ENCODE measurements around the gene HECW1.
"Not testable (repeated sequence)": the region's sequence is repeated elsewhere in the genome, so short reads cannot be mapped to it uniquely, and the experiment has no call there.

HECW1 gene

DNA sequence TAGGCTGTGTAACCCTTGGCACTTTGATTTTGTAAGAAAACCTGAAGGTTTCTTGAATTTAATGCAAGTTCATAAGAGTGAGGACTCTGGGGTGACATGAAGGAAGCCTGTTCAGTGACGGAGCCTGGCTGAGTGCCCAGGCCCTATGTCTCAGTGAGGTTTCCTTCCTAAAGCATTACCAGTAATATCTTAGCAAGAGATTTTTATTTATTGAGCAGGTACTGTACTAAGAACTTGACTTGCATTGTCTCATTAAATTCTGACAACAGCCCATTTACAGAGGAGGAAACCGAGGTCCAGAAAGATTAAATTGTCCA, 197.2 kb downstream of the HECW1 start:
- DNase-seq (ENCODE audit: low spot score) = no peak

DNA sequence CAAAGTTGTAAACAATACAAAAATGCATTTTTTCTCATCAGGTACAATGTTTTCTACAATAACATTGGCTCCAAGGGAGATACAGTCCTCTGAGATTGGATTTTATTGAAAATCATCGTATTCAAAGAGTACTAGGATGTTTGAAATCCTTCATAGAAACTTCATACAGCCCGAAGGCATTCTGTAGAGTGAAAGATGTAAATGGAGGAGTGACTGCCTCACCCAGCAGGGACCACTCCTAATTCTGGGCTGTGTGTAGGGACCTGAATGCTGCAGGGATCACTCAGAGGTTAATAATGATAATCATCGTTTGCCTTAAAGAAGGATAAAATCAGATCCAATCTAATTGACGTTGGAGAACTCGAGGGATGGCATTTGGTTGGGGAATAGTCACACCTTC, 198.6 kb downstream of the HECW1 start:
- no peak for DNase-seq (ENCODE audit: low spot score)

DNA sequence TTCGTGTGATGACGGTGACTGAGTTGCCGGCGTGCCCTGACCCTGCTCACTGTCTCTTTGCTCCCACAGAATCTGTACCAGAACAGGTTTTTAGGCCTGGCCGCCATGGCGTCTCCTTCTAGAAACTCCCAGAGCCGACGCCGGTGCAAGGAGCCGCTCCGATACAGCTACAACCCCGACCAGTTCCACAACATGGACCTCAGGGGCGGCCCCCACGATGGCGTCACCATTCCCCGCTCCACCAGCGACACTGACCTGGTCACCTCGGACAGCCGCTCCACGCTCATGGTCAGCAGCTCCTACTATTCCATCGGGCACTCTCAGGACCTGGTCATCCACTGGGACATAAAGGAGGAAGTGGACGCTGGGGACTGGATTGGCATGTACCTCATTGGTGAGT, 199.2 kb downstream of the HECW1 start:
- DNase-seq (ENCODE audit: low spot score) = no peak

DNA sequence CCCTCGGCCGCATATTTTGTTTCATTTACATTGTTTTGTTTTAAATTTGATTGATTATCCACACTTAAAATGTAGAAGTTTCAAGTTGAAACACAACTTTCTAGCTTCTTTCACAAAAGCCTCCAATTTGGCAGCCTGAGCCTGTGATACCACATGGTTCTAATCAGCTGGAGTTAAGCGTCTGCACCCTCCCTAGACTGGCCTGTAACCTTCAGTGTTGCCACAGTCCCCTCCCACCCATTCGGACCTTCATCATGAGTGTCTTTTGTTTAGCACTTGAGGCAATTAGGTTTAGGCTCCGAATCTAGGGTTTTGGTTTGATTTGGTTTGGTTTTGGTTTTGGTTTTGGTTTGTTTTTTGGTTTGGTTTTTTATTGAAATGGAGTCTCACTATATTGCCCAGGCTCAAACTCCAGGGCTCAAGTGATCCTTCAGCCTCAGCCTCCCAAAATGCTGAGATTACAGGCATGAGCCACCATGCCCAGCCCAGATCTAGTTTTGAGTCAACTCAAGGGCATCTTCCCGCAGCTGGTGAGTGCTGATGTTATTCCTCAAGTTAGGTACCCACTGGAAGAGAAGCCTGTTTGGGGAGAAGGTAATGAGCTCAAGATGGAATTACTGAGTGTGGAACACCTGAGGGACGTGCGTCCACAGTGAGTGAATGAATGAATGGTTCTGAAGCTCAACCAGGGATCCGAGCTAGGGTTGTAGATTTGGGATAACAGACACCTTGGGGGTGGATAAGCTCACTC, 201.4 kb downstream of the HECW1 start:
- no peak for DNase-seq (ENCODE audit: low spot score)

DNA sequence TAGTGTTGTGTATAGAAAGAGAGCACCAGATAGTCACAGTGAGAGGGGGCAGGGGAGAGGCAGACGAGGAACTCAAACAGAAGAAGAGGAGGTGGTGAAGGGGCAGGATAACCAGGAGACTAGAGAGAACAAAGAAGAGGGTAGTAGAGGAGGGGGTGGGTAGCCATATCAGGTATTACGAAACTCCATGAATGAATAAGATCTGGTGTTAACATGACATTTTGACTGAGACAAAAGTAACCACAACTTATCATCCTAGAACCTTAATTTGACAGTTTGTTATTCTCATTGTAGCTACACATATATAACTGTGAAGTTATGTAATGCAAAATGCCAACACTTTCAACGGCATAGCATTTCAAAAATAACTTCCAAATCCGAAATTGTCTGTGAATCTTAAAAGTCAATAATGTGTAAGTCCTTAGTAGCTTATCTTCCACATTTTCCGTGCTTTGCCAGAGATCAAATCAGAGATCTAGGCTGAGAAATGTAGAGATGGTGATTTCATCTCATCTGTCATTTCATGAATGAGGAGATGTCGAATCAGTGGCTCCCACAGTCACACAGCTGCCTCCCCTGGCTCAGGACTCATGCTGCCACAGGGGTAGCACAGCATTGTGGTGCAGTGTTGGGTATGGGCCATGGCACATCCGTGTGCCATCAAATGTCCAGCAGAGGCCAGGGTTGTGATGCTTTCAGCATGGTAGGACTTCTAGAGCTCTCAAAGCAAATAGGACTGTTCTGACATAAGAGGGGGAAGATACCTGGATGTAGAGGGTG, 202.1 kb downstream of the HECW1 start:
- DNase-seq (ENCODE audit: low spot score) = no peak

DNA sequence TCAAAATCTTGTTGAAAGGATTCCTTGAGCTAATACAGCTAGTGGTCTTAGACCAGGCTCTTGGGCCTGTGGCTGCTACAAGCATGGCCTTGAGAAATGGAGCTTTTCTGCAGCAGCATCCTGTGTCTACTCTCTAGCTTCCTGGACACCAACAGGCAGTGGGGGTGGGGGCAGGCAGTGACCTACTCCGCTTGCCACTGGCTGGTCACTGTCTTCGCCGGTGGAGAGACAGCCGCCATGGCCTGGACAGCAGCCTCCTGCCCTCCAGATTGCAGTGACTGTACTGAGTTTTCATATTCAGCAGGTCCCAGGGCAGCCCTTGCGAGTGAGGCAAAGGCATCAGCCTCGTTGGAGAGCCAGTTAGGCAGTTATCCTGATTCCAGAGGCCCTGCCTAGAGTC, 204.6 kb downstream of the HECW1 start:
- no peak for DNase-seq (ENCODE audit: low spot score)

DNA sequence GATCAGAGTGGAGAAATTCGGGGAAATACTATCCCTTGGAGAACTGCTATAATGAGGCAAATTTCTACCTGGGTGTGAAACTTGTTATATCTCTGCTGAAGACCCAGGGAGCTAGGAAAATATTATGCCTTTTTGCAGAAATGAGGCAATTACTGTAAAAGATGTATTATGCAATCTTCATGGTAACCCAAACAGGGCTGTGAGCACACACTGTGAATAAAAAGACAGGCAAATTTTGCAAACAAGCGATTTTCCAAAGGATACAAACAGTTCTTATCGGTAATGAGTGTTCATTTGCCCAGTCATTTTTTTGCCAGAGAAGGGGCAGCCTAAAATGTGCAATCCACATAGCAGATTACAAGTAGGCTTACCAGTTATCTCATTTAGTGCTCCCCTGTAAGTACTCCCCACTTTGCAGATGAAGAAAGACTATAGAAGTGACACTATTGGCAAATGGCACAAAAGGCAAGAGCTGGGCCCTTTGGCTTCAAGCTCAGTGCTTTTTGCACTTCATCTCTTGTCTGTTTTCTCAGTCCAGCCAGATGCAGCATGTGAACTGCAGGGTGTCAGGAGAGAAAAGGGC, 205.8 kb downstream of the HECW1 start:
- DNase-seq (ENCODE audit: low spot score) = no peak

DNA sequence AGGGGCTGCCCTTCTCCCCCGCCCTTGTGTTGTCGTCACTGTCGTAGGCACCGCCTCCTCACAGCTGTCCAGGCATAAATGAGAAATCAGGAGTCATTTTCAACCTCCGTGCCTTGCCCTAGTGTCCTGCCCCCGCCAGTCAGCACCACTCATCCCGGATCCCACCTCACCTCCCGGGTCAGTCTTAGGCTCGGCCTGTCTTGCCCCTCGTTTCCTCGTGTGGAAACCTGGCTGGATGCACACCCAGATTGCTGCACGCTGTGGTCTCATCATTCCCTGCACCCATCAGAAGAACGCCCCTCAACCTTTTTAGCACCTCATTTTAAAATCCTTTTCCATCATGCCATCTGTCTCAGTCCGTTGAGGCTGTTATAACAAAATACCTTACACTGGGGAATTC, 213.1 kb downstream of the HECW1 start:
- DNase-seq (ENCODE audit: low spot score) = no peak

DNA sequence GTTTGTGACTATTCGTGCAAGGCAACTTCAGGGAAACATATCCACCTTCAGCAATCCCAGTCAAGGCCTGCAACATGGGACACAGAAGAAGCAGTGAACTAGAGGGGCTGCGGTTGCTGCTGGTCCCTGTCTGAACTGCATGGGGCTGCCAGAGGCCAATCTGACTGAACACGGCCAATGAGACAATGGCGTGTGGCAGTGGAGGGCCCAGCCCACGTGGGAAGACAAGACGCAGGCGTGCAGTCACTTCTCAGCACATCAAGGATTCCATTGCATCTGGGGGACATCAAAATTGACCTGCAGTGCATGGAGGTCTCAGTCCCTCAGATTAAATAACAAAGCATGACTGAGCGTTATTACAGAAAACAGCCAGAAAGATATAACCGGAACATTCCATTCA, 215.9 kb downstream of the HECW1 start:
- DNase-seq (ENCODE audit: low spot score) = no peak

DNA sequence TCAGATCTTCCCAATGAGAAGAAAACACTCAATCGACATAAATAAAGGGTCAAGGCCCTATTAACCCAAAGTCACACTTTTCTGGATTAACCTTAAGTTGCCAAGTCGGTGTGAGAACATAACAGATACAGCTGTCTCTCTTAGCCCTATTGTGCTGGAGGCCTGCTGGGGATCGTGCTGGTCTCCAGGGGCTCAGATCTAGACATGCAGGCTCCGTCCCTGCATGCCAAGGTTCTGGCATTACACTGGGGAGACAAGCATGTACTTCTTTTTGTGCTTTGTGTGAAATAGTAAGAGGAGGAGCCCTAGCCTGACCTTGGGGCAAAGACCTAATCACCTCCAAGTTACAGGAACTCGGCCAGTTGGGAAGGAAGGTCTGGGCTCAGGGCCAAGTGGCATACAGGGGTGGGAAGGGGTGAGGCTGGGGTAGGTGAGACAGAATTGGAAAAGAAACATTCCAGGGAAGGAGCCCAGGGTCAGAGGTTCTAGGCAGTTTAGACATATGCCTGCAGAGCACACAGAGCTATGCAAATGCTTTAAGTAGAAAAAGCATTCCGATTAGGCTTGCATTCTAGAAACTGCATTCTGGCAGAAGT, 216.4 kb downstream of the HECW1 start:
- DNase-seq (ENCODE audit: low spot score) = no peak

DNA sequence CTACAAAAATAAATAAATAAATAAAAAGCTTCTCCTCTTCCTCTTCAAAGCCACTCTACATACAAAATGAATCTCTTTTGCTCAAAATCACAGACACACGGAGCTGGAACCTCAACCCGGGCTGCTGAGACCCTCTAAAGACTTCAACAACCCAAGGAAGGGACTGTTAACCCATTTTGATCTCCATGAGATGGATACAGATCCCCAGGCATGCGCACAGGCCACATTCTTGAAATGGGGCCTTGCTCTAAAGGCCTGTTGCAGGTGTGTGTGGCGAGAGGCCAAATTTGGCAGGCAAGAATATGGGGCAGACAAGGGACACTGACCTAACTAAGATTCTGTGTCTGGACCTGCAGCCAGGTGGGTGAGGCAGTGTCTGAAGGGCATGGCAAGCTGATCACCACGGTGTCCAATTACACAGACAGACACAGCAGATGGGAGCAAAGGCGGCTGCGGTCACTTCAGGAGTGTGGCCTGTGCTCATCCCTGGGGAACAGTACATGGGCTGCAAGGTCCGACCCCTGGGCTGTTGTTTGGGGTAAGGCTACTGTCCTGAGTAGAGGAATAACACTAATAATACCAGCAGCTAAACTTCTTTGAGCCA, 219.8 kb downstream of the HECW1 start:
- DNase-seq (ENCODE audit: low spot score) = no peak

DNA sequence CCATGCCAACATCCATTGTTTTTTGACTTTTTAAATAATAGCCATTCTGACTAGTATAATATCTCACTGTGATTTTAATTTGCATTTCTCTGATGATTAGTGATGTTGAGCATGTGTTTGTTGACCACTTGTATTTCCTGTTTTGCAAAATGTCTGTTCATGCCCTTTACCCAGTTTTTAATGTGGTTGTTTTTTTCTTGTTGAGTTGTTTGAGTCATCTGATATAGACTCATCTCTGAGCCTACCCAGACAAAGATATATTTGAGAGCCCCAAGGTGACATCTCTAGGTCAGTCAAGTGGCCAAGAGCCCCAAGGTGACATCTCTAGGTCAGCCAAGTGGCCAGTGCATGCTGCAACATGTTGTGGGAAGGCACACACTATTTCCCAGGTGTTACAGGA, 224.7 kb downstream of the HECW1 start:
- no peak for DNase-seq (ENCODE audit: low spot score)

DNA sequence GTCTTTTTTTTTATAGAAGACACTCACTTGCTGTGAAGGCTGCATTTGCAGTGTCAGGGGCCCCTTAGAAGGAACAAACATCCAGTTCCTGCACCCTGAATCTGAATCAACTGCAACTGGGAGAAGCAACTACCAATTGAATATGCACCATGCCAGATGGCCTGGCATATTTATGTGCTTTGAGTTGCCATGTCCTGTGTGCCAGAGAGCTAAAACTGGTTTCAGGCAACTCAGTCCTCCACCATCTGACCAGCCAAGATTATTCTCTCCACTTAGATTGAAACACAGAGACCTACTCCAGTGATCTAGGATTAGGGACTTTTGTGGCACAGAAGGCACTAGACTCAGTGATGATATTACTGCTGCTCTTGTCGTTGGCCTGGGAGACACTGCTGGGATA, 225.4 kb downstream of the HECW1 start:
- no peak for DNase-seq (ENCODE audit: low spot score)

DNA sequence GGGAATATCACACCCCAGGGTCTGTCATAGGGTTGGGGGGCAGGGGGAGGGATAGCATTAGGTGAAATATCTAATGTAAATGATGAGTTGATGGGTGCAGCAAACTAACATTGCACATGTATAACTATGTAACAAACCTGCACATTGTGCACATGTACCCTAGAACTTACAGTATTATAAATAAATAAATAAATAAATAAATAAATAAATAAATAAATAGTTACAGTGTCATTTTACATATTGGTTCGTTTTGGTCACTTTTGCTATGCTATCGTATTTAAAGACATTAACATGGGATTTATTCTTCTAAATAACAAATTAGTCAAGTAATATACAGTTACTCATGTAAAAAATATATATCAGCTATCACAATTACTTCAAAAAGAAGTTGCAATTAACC, 228.7 kb downstream of the HECW1 start:
- no peak for DNase-seq (ENCODE audit: low spot score)

DNA sequence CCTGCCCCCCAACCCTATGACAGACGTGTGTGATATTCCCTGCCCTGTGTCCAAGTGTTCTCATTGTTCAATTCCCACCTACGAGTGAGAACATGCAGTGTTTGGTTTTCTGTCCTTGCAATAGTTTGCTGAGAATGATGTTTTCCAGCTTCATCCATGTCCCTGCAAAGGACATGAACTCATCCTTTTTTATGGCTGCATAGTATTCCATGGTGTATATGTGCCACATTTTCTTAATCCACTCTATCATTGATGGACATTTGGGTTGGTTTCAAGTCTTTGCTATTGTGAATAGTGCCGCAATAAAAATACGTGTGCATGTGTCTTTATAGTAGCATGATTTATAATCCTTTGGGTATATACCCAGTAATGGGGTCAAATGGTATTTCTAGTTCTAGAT, 231.0 kb downstream of the HECW1 start:
- not testable (repeated sequence) for DNase-seq (ENCODE audit: low spot score)

DNA sequence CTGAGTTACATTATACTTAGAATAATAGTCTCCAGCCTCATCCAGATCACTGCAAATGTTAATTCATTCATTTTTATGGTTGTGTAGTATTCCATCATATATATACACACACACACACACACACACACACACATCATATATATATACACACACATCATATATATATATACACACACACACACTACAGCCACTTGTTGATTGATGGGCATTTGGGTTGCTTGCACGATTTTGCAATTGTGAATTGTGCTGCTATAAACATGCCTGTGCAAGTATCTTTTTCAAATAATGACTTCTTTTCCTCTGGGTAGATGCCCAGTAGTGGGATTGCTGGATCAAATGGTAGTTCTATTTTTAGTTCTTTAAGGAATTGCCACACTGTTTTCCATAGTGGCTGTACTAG, 233.2 kb downstream of the HECW1 start:
- not testable (repeated sequence) for DNase-seq (ENCODE audit: low spot score)

DNA sequence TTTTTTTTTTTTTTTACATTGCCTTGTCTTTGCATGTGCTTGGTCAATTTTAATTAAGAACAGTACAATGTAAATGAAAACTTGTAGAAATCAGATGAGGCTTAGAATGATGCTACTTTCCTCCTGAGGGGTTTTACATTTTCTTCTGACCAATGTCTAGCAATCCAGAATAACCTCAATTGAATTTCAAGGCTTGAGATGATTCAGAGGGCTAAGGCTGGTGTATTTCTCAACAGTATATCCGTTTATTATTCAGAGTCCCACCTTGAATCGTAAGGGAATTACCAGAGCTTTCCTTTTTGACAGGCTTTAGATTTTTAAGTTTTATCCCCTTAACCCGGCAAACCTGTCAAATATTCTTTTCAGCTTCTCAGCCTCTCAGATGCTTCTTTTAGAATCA, 239.2 kb downstream of the HECW1 start:
- DNase-seq (ENCODE audit: low spot score) = no peak

DNA sequence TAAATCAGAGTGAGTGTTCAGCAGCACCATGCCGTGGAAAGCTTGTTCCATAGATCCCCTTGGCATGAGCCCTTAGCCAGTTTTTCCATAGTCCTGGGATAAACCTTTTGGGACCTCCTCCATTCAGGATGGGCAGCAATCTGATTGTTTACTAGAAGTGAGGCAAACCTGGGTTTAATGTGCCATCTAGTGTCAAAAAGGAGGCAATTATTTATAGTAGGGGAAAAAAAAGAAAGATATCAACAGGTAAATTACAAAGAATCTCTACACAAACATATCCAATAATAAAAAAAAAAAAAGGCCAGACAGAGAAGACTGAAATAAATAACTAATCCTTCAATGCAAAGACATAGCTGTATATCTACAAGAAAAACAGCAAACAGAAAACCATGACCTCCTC, 241.5 kb downstream of the HECW1 start:
- DNase-seq (ENCODE audit: low spot score) = no peak

DNA sequence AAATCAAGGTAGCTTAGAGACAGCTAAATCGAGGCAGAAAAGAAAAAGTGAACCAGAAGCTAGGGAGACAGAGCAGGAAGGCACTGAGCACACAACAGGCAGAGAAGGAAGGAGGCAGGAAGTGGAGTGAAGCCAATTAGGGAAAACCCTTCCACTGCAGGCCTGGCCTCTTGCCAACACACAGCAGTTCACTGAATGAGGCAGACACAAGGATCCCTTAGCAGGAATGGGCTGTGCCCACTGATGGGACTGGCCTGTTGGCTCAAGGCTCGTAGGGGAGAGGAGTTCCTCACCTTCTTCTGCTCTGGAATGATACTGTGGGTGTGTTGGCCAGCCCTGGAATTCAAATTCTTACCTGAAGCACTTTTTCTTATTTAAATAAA, 250.2 kb downstream of the HECW1 start:
- no peak for DNase-seq (ENCODE audit: low spot score)

DNA sequence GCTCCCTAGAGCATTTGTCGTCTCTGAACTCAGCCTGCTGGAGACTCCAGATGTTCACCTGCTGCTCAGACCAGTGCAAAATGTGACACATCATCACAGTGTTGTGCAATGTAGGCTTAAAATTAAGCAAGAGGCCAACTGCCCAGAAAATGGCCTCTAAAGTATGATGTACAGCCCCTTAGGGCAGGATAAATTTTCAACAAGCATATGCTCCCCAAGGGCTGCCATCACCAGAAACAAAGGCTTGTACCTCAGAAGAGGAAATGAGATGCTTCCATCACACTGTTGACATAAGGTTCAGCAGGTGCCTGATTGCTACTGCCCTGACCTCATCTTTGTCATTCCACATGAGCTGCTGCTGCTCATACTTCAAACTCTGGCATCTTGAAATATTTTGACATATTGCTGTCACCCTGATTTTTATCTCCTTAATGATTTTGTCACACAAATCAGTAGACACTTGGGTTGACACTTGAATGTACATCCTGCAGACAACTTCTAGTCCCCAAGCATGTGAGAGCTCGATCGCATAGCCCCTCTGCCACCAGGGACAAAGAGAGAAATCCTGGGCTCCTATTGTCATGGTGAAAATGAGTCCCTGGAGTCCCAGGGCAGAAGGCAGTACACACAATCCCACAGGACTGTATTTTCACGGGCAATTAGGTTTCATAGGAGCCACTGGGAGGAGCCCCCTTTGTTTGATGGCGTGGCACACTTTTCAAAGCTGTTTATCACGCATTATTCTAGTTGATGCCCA, 250.8 kb downstream of the HECW1 start:
- no peak for DNase-seq (ENCODE audit: low spot score)

DNA sequence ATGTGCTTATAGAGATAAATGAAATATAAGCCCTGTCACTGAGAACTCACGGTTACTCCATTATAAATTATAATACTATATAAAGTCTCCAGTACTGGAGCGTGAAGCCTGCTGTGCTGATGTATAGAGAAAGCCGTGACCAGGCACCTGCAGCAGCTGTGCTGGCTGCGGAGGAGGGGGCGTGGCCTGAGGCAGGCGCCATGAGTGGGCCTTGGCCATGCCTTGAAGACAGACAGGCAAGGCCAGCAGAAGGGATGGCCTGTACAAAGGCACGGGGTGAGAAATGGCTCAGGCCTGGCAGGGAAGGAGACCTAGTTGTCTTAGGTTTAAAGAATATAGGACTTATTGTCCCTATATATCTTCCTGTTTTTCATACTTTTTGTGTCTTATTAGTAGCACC, 251.9 kb downstream of the HECW1 start:
- DNase-seq (ENCODE audit: low spot score) = no peak
